GM13977 (cell line): ENCODE results near the gene CEP97.
A peak's percentile ranks its signal among the peaks of the same experiment; 100 is the strongest.
"Not testable (repeated sequence)": the region's sequence is repeated elsewhere in the genome, so short reads cannot be mapped to it uniquely, and the experiment has no call there.

Source experiments
- DNase-seq: peaks from one replicate; pipeline ENCODE4 v3.0.0; 2012; ENCODE audit warnings: low spot score
- in situ Hi-C: fragments of 300-500 bp; cut with MboI; formaldehyde crosslinking; loops from one replicate; pipeline ENCODE4 v1.12.0; 2022; ENCODE audit warnings: low sequenced_read_pairs, low pct_unique_long_range_greater_than_20kb, mixed read lengths, inconsistent platforms; ENCODE audit not compliant: unreplicated experiment
- TF ChIP-seq, protein P1 (sequence below): IDR thresholded peaks from 2 replicates; pipeline ENCODE4 v1.5.1; 2012; ENCODE audit warnings: mild to moderate bottlenecking, control low read depth; ENCODE audit not compliant: insufficient read depth; ENCODE audit errors: extremely low read depth, missing control alignments

Gene CEP97

DNA sequence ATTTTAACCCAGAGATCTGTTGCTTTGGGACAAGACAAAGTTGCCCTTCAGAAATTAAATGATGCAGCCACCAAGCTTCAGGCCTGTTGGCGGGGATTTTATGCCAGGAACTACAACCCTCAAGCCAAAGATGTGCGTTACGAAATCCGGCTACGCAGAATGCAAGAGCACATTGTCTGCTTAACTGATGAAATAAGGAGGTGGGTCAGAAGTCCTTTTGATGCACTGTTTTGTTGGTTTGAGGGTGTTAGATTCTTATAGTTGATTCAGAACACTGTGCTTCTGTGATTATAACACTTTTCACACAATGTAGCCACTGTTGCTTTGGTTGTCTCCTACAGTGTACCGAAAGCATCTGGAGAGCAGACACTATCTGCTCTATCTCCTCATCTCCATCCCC is 33.8 kb downstream of the CEP97 start:
- no peak for DNase-seq
- TF ChIP-seq, protein P1, sequence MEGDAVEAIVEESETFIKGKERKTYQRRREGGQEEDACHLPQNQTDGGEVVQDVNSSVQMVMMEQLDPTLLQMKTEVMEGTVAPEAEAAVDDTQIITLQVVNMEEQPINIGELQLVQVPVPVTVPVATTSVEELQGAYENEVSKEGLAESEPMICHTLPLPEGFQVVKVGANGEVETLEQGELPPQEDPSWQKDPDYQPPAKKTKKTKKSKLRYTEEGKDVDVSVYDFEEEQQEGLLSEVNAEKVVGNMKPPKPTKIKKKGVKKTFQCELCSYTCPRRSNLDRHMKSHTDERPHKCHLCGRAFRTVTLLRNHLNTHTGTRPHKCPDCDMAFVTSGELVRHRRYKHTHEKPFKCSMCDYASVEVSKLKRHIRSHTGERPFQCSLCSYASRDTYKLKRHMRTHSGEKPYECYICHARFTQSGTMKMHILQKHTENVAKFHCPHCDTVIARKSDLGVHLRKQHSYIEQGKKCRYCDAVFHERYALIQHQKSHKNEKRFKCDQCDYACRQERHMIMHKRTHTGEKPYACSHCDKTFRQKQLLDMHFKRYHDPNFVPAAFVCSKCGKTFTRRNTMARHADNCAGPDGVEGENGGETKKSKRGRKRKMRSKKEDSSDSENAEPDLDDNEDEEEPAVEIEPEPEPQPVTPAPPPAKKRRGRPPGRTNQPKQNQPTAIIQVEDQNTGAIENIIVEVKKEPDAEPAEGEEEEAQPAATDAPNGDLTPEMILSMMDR, result no peak
- in situ Hi-C loops, result no loop called here

DNA sequence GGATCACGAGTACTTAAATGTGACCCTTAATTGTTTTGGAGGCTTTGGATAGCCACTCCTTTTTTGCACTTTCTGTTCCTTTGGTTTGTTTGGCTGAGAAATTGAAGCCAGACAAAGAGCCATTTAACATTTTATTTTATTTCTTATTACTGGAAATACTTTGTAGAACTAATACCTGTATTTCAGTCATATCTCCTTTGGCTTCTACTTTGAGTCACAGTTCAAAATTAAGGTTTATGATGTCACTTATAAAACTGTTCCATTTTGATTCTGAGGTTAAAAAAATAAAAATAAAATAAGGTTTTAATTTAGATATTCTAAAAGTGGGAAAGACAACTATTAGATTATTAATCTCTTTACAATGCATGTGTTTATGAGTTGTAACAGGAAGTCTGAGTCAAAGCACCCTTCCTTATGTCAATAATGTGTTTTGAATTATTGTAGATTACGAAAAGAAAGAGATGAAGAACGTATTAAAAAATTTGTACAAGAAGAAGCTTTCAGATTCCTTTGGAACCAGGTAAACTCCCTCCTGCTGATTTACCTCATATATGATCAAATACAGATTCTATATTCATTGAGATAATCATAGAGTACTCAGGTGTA is 37.7 kb downstream of the CEP97 start:
- TF ChIP-seq, protein P1, result no peak
- DNase-seq, result no peak
- in situ Hi-C loops, result no loop called here

DNA sequence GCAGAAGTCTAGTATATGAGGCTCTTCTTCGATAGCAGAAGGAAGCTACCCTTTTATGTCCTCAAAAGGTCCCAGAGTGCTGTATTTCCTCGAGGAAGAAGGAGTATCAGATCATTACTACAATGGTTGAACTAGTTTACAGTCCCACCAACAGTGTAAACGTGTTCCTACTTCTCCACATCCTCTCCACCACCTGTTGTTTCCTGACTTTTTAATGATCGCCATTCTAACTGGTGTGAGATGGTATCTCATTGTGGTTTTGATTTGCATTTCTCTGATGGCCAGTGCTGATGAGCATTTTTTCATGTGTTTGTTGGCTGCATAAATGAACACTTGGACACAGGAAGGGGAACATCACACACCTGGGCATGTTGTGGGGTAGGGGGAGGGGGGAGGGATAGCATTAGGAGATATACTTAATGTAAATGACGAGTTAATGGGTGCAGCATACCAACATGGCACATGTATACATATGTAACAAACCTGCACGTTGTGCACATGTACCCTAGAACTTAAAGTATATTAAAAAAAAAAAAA is 53.4 kb downstream of the CEP97 start:
- in situ Hi-C loops, DNase-seq: not testable (repeated sequence)

DNA sequence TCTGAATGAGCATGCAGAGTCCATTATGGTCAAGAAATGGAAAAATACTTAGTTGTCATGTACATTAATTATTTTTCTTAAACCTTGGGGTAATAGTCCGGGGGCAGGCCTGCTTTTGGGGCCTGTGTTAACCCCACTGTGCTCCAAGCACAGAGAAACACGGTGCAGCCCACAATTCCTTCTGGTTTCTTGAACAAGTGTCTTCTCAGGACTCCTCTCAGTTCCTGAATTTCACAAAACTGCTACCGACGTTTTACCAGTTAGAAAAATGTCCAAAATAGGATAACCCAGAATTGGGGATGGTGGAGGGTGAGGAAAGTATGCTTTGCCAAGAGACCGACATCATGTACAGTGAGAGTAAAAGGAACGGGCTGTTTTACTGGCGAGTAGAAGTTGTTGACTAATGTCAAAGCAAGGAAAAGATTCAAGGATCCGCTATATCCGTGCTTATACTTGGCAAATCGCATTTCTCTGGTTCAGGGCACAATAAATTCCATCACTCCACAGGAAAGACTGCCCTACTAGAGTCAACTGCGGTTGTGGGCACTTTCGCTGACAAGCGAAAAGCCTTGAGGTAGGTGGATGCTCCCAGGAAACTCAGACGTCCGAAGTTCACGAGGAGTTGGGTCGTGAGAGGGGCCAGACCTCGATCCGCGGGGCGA is 54.1 kb downstream of the CEP97 start:
- DNase-seq, result no peak
- TF ChIP-seq, protein P1, result no peak
- in situ Hi-C loops, result no loop called here

DNA sequence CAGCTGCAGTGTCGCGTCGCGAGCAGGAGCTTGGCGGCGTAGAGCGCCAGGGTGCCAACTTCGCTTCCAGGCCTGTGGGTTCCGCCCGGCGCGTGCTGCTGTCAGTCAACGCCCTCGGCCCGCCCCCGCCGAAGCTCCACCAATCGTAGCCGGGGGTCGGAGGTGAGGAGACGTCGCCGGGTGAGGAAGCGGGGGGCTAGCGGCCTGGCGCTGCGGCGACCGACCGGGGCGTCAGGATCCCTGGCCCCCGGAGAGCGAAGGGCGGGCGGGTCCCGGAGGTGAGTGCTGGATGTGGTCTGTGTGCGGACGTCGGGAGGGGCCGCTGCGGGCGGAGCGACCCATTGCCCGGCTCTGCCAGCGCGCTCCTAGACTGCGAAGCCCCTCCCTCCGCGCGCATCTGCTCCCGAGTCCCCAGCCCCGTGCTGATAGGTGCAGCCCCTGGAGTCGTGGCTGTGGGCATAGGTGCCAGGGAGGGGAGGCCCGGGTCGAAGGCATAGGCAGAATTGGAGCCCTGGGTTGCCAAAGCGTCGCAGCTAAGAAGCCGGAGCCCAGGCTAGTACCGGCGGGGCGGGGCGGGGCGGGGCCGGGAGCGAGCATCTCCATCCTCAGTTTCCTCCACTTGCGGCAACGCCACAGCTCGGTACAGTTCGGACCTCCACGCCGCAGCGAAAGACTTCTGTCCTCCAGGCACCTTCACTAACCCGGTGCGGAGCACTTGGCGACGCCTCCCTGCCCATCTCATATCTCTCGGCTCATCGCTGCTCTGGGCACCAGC is 54.8 kb downstream of the CEP97 start, which contains the start of gene NXPE3:
Gene NXPE3 (plus strand): TSS at position 165 of the 775 bp plus-strand sequence. CDS start 6,386 bp downstream, outside the sequence.
- in situ Hi-C loops, result no loop called here
- peak; percentile 88 for DNase-seq
- TF ChIP-seq, protein P1, result no peak

DNA sequence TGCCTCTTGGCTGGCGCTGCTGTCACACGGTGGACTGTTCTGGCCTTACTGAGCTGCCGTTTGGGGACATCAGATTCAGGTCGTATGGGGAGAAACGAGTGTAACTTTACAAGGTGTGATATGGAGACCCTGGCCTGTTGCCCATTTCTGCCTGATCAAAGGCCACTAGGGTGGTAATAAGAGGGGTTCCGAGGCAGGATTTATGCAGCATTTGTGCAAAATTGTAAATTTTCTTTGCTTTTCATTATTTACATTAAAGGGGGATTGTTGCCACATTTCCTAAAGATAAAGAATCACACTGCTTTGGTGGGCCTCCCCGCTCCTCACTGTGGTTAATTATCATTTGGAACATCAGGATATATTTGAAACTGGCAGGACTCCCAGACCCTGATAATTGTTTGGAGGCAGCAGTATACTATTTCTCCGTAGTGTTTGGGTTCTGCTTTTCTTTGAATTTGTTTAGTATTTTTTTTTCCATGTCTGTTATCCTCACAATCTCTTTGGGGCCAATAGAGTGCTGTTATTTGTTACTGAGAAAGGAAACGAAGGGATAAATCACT is 55.5 kb downstream of the CEP97 start:
- TF ChIP-seq, protein P1, result no peak
- no peak for DNase-seq
- in situ Hi-C loops, result no loop called here
